ENCODE results near the gene CSNK1G1.
A peak's percentile ranks its signal among the peaks of the same experiment; 100 is the strongest.

CSNK1G1 gene

DNA sequence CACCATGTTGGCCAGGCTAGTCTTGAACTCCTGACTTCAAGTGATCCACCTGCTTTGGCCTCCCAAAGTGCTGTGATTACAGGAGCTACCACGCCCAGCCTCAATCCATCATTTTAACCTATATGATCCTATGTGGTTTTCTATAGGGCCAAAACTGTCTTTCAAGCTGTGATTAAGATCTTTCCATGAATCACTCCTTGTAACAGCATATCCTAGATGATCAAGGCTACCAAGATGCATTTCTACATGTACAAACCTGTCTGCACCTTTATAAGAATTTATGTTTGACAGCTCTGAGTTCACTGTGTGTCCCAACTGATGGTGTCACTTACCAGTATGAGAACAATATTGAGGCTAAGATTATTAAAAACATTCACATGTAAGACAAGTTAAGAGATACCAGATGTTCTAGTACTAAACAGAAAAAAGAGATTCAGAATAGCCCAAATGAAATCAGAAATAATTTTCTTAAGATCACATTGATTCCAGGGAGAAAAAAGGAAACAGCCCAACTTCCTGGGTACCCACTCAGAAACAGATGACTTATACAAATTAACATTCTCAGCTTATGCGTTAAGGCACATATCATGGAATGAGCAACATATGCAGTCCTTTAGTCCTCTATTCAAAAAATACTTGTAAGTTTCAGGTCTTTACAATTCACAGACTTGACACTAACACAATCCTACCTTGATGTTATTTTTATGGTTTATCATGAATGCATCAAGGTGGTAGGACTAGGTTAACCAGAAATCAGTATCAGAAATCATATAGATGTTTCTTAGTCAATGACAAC, 168.4 kb downstream of the CSNK1G1 start:
- no peak for DNase-seq

DNA sequence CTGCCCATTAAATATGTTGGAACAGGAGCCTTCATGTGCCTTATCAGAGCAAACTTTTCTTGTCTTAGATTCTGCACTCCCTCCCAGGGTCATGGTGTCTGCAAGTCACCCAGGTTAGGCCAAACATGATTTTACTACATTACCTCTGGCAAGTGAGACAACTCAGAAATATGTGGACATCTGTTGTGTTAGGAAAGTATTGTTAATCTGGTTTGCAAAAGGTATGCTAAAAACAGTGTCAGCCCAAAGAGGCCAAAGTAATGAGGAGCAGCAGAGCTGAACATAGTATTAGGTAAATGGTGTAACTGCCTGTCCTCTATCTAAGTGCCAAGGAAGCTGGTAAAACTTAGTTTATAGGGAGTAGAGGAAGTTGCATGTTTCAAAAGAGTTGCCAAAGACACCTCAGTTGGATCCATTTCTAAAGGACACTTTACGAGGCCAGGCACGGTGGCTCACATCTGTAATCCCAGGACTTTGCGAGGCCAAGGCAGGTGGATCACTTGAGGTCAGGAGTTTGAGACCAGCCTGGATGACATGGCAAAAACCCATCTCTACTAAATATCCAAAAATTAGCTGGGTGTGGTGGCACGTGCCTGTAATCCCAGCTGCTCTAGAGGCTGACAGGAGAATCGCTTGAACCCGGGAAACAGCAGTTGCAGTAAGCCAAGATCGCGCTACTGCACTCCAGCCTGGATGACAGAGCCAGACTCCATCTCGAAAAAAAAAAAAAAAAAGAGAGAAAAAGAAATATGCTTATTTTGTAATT, 170.6 kb downstream of the CSNK1G1 start:
- DNase-seq = no peak

DNA sequence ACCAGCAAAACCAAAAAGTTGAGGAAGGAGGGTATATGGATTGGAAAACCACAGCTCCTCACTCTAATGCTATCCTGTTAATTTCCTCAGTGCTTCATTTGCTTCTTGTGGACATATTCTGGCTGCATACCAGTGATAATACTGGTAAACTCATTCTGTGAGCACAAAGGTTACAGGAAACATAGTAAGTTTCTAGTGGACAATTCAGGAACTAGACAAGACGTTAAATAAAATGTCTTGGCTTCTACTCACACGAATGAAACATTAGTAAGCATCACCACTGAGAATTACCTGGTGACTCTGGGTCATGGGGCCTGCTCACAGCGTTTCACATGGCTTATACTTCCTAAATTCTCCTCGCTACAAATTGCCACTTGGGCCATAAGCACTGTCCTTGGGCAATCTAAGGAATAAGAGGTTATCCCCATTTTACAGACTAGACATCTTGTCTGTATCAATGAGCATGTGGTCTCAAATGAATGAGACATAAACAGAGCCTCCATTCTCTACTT, 173.1 kb downstream of the CSNK1G1 start:
- DNase-seq = no peak

DNA sequence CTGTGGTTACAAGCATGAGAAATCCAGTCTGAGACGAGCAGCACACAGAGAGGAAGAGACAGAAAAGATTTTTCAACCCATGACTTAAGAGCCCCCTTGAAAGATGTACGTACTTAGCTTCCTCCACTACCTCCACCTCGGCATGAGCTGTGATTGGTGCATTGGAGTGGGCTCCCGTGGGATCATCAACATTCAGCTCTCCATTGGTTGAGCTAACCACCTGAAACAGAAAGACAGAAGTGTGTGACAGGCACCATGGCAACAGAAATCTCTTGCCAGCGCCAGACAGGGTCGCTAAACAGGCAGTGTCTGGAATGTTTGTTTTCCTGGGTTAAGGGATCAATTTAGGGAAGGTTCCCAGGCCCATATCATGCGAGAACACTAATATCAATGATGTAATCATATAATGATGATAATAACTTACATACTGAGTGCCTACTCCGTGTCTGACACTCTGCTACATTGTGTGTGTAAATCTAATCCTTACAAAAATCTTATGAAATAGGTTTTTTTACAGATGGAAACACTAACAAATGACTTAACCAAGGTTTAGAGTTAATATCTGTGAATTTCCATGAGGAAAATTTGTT, 175.6 kb downstream of the CSNK1G1 start:
- DNase-seq = no peak

DNA sequence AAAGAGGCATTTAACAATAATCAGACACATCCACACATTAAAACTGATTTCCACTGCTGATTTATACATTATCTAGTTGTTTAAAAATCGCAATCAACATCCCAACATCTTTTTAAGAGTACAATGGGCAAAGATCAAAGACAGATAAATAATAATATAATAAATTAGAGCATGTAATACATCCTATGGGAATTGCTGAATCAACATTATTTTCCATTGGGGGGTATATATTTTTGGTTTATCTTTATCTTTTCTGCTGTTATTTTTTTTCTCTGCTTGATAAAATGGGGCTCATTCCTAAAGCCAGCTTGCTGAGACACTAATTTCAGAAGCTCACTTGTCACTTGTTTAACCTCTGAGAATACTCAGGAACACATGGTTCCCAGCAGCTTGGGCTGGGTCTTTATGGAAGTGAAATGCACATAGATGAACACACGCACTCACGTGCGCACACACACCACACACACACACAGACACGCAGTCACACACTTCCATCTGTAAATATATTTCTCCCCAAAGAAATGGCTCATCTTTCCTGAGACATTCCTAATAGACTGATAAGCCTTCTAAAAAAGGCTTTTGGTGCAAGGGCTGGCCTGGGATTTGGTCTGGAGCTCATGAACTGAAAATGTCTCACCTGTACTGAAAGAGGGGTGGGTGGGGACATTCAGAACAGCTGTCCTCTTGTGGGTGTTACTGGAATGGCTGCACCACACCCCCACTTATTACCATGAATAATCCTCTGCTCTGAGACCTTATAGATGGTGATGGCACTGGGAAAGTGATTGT, 189.7 kb downstream of the CSNK1G1 start:
- DNase-seq = no peak

DNA sequence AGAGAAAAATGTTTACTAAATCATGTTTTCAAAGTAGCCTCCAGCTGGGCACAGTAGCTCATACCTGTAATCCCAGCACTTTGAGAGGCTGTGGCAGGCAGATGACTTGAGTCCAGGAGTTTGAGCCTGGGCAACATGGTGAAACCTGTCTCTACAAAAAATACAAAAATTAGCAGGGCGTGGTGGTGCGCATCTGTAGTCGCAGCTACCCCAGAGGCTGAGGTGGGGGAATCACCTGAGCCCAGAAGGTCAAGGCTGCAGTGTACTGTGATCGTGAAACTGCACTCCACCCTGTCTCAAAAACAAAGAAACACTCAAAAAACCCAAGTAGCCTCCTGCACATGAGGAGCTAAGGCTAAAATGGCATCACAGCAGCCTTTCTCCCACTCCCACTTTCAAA, 191.5 kb downstream of the CSNK1G1 start:
- no peak for DNase-seq

DNA sequence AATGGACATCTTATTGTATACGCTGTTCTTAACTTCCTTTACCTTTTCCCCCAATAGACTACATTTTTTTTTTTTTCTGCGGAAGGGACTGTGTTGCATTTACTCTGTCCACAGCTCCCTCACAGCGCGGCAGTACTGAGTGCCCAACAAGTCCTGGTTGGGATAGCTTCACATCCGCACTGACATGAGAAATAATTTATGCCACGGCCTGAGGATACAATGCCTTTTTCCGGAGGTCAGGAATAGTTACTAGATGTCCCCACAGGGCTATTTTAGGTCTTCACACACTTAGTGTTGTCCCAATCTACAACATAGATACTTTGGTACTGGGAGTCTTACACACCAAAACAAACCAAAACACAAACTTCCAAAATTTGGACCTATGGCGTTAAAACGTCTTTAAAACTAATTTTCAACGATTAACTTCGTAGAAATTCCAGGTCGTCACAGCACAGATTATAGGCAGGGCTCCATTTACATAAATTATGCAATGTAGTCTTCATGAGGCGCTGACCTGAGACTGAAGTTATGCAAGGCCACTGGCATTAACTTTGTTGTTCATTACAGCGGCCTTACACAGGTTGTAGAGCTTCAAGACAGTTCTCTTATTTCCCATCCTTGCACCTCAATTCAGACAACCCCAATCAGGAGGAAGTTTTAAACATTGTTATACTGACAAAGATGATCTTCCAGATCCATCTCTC, 192.2 kb downstream of the CSNK1G1 start:
- DNase-seq = no peak

DNA sequence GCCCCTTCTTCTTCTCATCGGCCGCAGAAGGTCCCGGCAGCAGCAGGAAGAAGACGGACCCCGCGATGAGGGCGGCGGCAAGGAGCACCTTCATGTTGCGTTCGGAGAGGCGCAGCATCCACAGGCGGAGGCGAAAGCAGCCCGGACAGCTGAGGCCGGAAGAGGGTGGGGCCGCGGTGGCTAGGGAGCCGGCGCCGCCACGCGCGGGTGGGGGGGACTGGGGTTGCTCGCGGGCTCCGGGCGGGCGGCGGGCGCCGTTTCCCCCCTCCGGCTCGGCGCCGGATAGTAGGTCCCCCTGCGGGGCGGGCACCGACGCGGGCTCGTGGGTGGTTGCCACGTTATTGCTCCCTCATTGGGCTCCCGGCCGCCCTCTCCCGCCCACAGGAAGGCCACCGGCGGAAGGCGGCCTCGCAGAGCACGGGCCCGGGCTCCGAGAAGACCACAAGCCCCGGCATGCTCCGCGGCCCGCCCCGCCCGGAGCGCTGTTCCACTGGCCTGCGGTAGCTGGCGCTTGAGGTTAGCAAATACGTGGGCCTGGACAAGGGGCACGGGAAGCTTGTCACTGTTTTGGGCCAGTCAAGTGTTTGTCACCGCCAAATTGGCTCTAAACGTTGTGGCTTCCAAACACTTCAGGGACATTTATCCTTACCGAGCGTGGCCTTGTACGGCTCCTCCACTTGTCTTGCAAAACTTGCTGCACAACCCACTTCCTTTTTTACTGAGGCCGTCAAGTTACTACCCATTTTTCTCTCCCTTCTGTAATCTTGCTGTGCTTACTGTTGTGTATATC, 192.9 kb downstream of the CSNK1G1 start, which contains the start of gene PPIB:
Gene PPIB (minus strand): TSS at position 154 of the 790 bp plus-strand sequence. CDS start 36 bp downstream, at position 118.
- DNase-seq = peak; percentile 97

DNA sequence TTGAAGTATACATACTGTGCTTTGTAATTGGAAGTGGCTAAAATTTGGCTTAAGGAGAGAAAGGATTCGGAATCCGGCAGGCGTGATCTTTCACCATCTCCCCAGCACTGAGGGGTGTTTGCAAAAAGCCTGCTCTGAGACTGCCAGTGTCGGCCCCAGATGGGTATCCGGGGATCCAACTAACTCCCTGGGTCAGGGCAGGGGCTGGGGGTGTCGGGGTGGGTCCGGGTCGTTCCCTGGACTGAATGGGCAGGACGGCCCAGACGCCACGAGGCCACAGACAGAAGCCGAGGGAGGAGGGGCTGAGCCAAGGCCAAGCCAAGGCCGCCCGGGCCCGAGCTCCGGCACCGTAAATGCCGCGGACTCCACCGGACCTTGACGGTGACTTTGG, 193.5 kb downstream of the CSNK1G1 start:
- no peak for DNase-seq

DNA sequence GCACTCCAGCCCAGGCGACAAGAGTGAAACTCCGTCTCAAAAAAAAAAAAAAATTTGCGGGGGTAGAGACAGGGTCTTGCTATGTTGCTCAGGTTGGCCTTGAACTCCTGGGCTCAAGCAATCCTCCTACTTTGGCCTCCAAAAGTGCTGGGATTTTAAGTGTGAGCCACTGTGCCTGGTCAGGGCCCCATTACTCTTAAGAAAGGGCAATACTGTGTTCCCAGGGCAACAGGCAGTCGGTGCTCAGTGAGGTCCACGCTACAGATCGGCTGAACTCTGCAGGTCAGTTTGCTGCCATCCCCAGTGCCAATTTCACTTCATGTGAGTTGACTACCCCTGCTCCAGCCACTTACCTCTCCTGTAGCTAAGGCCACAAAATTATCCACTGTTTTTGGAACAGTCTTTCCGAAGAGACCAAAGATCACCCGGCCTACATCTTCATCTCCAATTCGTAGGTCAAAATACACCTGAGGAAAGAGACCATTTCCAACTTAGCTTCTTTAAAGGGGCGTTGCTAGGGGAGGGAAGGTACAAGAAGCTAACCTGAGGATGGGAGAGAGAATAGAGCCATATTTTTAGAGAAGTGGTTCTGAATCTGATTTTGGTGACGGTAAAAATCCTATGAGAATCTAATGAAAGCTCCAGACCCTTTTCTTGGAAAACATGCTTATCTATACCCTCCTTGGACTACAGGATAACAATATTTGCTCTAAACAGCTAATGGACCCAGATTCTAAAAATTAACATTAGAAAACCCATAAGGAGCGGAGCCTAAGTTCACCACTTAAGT, 194.1 kb downstream of the CSNK1G1 start:
- no peak for DNase-seq

DNA sequence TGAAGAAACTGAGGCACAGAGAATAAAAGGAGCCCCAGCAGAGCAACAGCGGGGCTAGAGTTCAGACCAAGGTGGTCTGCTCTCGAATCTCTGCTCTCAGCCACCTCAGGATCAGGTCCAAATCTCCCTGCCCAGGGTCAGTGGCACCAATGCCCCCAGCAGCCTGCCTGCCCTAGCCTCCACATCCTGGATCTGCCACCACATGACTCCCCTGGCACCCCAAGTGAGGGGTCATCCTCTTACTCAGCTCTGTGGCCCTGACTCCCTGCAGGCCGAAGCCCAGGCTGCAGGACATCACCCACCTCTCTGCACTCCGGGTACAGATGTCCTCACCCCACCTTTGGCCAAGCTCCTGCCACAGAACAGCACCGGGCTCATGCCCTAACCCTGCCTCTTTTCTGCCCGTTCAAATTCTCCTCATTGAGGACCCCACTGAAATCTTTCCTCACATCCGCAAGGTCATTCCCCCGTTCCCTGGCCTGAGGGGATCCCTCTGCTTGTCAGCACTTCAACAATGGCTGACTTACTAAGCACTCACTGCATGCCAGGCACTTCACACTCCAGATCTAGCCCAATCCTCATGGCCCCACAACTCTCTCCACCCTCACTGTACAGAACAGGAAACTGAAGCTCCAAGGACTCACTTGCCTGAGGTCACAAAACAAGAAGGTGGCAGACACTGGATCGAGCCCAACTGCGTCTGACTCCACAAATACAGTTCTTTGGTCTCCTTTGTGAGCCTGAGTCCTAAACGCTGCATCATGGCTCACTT, 197.4 kb downstream of the CSNK1G1 start:
- DNase-seq = no peak

DNA sequence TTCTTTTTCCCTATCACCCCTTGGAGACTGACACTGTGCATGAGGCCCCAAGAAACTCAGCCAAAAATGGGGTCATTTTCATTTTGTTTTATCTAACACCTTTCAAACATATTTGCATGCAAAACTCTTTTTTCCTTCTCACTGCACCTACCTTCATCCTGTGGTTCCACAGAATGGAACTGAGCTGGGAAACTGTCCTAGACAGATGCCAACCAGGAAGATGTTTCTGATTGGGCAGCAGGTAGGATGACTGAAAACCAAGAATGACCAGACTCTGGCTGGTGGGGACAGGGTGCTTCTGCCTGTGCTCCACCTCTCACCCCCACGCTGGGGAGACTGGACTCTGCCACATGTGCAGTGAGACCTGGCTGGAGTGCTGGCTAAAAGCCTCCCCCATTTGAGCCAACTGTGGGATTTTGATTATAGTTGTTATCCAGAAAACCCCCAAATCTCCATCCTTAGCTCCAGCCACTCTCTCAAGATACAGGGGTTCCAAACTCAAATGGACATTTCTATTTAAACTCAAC, 198.3 kb downstream of the CSNK1G1 start:
- DNase-seq = no peak

DNA sequence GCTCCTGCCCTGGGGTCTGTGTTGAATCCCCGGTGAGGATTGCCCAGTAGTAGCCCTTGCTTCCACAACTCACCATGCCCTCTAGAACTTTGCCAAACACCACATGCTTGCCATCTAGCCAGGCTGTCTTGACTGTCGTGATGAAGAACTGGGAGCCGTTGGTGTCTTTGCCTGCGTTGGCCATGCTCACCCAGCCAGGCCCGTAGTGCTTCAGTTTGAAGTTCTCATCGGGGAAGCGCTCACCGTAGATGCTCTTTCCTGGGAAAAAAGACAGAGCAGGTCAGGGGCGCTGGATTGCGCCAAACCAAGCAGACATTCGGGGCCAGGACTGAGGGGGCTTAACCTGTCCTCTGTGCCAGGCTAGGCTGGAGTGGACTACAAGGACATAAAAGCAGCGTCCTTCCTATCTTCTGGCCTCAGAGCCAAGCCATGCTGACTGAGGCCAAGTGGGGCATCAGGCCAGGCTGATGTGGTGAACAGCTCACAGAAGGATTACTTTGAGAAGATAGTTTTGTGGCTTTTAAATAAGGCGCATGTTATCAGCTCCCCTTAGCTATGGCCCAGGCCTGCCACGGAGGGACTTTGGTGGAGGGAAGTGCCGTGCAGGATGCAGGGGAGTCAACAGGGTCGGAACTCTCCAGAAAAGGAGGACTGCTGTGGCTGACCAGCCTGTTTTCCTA, 199.2 kb downstream of the CSNK1G1 start:
- no peak for DNase-seq

DNA sequence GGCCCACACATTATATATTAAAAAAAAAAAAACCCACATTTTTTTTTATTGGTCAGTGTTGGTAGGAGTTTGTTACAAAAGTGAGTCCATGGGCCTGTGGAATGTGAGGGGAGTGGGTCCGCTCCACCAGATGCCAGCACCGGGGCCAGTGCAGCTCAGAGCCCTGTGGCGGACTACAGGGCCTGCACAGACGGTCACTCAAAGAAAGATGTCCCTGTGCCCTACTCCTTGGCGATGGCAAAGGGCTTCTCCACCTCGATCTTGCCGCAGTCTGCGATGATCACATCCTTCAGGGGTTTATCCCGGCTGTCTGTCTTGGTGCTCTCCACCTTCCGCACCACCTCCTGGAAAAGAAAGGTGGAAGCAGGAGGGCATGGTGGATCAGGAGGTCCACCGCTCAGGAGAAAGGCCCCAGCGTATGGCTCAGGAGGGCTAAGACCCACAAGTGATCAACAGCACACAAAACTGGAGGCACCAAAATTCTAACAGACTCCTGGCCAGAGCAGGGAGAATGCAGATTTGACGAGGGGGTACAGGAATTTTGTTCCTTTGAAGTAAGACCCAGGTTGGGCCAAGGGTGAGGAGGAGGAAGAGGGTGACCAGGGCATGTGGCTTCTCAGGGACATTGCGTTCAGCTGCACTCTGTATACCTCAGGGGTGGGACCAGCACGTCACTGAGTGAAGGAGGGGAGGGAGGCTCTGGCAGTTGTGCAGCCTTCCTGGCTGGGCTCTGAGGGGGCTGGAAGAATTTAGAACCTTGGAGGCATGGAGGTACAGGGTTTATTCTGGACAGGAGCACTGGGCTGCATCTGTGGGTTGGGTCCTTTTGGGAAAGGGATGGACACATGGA, 199.9 kb downstream of the CSNK1G1 start:
- DNase-seq = no peak

DNA sequence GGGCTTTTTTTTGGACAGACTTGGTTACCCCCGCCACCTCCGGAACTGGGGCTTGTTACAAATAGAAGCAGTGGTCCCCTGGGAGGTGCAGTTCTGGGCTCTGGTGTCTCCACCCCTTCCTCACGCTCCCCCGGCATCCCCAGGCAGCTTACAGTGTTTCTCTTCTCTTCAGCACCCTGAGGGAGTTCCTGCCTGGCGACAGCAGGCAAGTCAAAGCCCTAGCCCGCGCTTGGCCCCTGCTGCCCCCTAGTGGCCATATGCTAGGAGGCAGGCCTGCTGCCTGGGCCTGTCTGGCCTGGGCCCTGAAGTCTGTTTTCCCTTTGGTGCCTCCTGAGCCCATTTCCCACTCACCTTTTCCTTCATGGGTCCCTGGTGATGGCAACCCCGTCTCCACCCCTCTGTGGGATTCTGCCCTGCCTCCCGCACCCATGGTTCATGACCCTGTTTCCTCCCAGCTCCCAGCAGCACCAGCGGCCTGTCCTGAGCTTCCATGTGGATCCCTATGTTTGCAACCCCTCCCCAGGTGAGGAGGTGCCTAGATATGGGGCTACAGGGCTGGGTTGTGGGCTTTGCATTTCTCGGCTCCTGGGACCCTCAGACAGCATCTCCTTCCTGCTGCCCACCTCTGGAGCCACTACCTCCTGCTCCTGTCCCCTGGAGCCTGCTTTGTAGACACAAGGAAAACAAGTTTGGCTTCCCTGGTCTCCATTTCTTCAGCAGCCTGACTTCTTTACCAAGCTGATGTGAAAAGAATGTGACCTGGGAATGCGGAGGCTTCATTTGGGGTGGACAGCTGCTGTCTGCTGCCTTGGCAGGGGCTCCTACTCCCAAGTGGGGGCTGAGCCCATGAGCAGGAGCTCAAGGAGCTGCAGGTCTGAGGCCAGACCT, 202.2 kb downstream of the CSNK1G1 start:
- DNase-seq = peak; percentile 82

Measured in central memory CD4-positive, alpha-beta T cell (primary cell).